ENCODE measurements around the gene ELANE. TPM values are rescaled to one million over a fixed set of nuclear protein-coding genes. Genes with fewer than 3 reads are reported as not detected.

The ELANE gene
- total RNA-seq, 2 donors from 2014 or later: 0.41 TPM; not detected in 1

GRCh38 chr19:811506-812048, 40.5 kb upstream of the ELANE start:
- Histone ChIP-seq H3K36me3 (peaks cover 56% of the 10 kb centered on the region), H3K27ac (no peak overlapping the region), H3K27me3 (replicated peaks; ENCODE audit: insufficient read depth) (no peaks in the 10 kb centered on the region), H3K4me3 (no peak overlapping the region), H3K9me3 (no peaks in the 10 kb centered on the region), H3K4me1 (ENCODE audit: control insufficient read depth in 1 of 2, low read depth in 2 of 2) (no peaks in the 10 kb centered on the region)
- no peak for ATAC-seq (ENCODE audit: insufficient number of reproducible peaks, low FRiP score, low read depth)
- TF ChIP-seq, protein P1, sequence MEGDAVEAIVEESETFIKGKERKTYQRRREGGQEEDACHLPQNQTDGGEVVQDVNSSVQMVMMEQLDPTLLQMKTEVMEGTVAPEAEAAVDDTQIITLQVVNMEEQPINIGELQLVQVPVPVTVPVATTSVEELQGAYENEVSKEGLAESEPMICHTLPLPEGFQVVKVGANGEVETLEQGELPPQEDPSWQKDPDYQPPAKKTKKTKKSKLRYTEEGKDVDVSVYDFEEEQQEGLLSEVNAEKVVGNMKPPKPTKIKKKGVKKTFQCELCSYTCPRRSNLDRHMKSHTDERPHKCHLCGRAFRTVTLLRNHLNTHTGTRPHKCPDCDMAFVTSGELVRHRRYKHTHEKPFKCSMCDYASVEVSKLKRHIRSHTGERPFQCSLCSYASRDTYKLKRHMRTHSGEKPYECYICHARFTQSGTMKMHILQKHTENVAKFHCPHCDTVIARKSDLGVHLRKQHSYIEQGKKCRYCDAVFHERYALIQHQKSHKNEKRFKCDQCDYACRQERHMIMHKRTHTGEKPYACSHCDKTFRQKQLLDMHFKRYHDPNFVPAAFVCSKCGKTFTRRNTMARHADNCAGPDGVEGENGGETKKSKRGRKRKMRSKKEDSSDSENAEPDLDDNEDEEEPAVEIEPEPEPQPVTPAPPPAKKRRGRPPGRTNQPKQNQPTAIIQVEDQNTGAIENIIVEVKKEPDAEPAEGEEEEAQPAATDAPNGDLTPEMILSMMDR (IDR thresholded peaks at IDR 0.05): no peak
- DNase-seq (ENCODE audit: low spot score): no peak

- TF ChIP-seq, protein P1 (IDR thresholded peaks at IDR 0.05): no peak
- no peaks in the 10 kb centered on the region for H3K4me1 ChIP-seq (ENCODE audit: control insufficient read depth in 1 of 2, low read depth in 2 of 2)
- no peaks in the 10 kb centered on the region for H3K27me3 ChIP-seq (replicated peaks; ENCODE audit: insufficient read depth)
- no peak overlapping the region for H3K4me3 ChIP-seq
- DNase-seq (ENCODE audit: low spot score): no peak
- ATAC-seq (ENCODE audit: insufficient number of reproducible peaks, low FRiP score, low read depth): no peak
- no peaks in the 10 kb centered on the region for H3K9me3 ChIP-seq
- H3K27ac ChIP-seq: no peak overlapping the region
- peaks cover 49% of the 10 kb centered on the region for H3K36me3 ChIP-seq
These were observed 39.9 kb upstream of the ELANE start for GRCh38 chr19:812049-812746.

GRCh38 chr19:812747-813218, 39.3 kb upstream of the ELANE start:
- H3K27ac ChIP-seq: no peak overlapping the region
- TF ChIP-seq, protein P1 (IDR thresholded peaks at IDR 0.05): no peak
- no peaks in the 10 kb centered on the region for H3K27me3 ChIP-seq (replicated peaks; ENCODE audit: insufficient read depth)
- H3K4me3 ChIP-seq: no peak overlapping the region
- no peak for ATAC-seq (ENCODE audit: insufficient number of reproducible peaks, low FRiP score, low read depth)
- H3K4me1 ChIP-seq (ENCODE audit: control insufficient read depth in 1 of 2, low read depth in 2 of 2): no peaks in the 10 kb centered on the region
- no peaks in the 10 kb centered on the region for H3K9me3 ChIP-seq
- DNase-seq (ENCODE audit: low spot score): no peak
- H3K36me3 ChIP-seq: peaks cover 45% of the 10 kb centered on the region

DNA sequence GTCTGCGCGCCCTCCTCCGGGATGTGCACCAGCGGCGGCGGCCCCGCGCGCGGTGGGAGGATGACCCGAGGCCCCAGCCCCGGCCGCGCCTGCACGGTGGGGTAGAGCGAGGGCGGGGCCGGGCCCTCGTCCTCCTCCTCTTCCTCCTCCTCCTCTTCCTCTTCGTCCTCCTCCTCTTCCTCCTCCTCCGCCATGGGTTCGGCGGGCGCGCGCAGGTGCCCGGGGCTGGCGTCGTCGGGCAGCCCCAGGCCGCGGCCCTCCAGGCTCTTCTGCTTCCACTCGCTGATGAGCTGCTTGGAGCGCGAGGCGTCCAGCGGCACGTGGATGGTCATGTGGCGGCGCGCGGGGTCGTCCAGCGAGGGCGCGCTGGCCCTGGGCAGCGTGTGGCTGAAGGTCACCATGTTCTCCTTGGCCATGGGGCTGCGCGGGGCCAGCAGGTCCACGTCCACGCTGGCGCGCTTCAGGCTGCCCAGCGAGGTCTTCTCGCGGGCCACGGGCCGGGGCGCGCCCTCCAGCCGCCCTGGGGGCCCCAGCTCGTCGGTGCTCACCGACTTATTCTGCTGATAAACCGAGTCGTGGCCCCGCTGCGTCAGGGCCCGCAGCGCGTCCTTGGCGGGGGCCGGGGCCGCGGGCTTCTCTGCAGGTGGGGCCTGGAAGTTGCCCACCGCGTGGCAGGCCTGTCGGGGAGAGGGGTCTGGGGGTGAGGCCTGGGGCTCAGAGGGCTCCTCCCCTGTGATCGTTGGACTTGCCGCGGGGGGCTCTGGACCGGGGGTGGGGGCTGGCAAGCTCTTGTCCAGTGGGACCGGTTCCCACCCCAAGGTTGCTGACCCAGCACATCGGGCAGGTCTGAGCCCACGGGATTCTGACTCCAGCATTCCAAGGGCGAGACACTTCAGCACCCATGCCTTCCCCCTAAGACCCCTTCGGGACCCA, 38.6 kb upstream of the ELANE start:
- H3K27me3 ChIP-seq (replicated peaks; ENCODE audit: insufficient read depth): no peaks in the 10 kb centered on the region
- H3K27ac ChIP-seq: no peak overlapping the region
- no peak for ATAC-seq (ENCODE audit: insufficient number of reproducible peaks, low FRiP score, low read depth)
- no peak for DNase-seq (ENCODE audit: low spot score)
- no peaks in the 10 kb centered on the region for H3K4me1 ChIP-seq (ENCODE audit: control insufficient read depth in 1 of 2, low read depth in 2 of 2)
- TF ChIP-seq, protein P1 (IDR thresholded peaks at IDR 0.05): no peak
- H3K9me3 ChIP-seq: no peaks in the 10 kb centered on the region
- peaks cover 37% of the 10 kb centered on the region for H3K36me3 ChIP-seq
- no peak overlapping the region for H3K4me3 ChIP-seq

All from thoracic aorta (tissue), 2 donors.